HEK293T (cell line): ENCODE data around the gene ALDH3A1.

Experiments
- CTCF ChIA-PET: fragments of 350-600 bp; formaldehyde crosslinking; extraction: SDS; loops from one replicate; lab custom pipeline; 2021; ENCODE audit warnings: antibody characterized with exemption, inconsistent platforms; lab: Yijun Ruan, JAX
- POLR2A ChIA-PET: fragments of 350-600 bp; formaldehyde crosslinking; extraction: SDS; loops from one replicate; lab custom pipeline; 2020; ENCODE audit warnings: antibody characterized with exemption, inconsistent platforms; lab: Yijun Ruan, JAX
- DNase-seq: peaks from one replicate; pipeline ENCODE4 v3.0.0; 2012; ENCODE audit warnings: mixed read lengths; ENCODE audit errors: extremely low spot score
- ARNT ChIP-seq: fragments of 450-650 bp; IDR thresholded peaks from 2 replicates; pipeline ENCODE4 v1.6.1; 2017; ENCODE audit warnings: mild to moderate bottlenecking
- BHLHE40 ChIP-seq: fragments of 450-650 bp; IDR thresholded peaks from 2 replicates; pipeline ENCODE4 v1.6.1; 2016; ENCODE audit warnings: mild to moderate bottlenecking, moderate library complexity, borderline replicate concordance
- CTBP1 ChIP-seq: fragments of 450-650 bp; IDR thresholded peaks from 2 replicates; pipeline ENCODE4 v1.6.1; 2016; ENCODE audit warnings: borderline replicate concordance
- ELF4 ChIP-seq: fragments of 450-650 bp; IDR thresholded peaks from 2 replicates; pipeline ENCODE4 v1.6.1; 2017; ENCODE audit warnings: antibody characterized with exemption
- FOXA1 ChIP-seq: fragments of 450-650 bp; IDR thresholded peaks from 2 replicates; pipeline ENCODE4 v1.6.1; 2016; ENCODE audit warnings: mild to moderate bottlenecking
- FOXK2 ChIP-seq: fragments of 450-650 bp; IDR thresholded peaks from 2 replicates; pipeline ENCODE4 v1.6.1; 2016; ENCODE audit warnings: mild to moderate bottlenecking
- FOXM1 ChIP-seq: fragments of 450-650 bp; IDR thresholded peaks from 2 replicates; pipeline ENCODE4 v1.6.1; 2017; ENCODE audit warnings: mild to moderate bottlenecking, borderline replicate concordance
- HDGF ChIP-seq: fragments of 450-650 bp; IDR thresholded peaks from 2 replicates; pipeline ENCODE4 v1.6.1; 2017; ENCODE audit warnings: antibody characterized with exemption, borderline replicate concordance
- L3MBTL2 ChIP-seq: fragments of 450-650 bp; conservative IDR thresholded peaks from 2 replicates; pipeline ENCODE4 v1.6.1; 2016; ENCODE audit warnings: mild to moderate bottlenecking
- LEF1 ChIP-seq: fragments of 450-650 bp; IDR thresholded peaks from 2 replicates; pipeline ENCODE4 v1.6.1; 2017; ENCODE audit warnings: mild to moderate bottlenecking, borderline replicate concordance
- NFRKB ChIP-seq: fragments of 450-650 bp; IDR thresholded peaks from 2 replicates; pipeline ENCODE4 v1.6.1; 2016; ENCODE audit warnings: mild to moderate bottlenecking, moderate library complexity
- SP1 ChIP-seq: fragments of 450-650 bp; IDR thresholded peaks from 2 replicates; pipeline ENCODE4 v1.6.1; 2017
- SUZ12 ChIP-seq: fragments of 450-650 bp; IDR thresholded peaks from 2 replicates; pipeline ENCODE4 v1.6.1; 2016; ENCODE audit warnings: mild to moderate bottlenecking
- TARDBP ChIP-seq: fragments of 450-650 bp; IDR thresholded peaks from 2 replicates; pipeline ENCODE4 v1.6.1; 2016
- ZNF384 ChIP-seq: fragments of 450-650 bp; IDR thresholded peaks from 2 replicates; pipeline ENCODE4 v1.6.1; 2016
- TF ChIP-seq, protein P1 (sequence below): fragments of 450-650 bp; IDR thresholded peaks from 2 replicates; pipeline ENCODE4 v1.6.1; 2016

The ALDH3A1 gene

DNA sequence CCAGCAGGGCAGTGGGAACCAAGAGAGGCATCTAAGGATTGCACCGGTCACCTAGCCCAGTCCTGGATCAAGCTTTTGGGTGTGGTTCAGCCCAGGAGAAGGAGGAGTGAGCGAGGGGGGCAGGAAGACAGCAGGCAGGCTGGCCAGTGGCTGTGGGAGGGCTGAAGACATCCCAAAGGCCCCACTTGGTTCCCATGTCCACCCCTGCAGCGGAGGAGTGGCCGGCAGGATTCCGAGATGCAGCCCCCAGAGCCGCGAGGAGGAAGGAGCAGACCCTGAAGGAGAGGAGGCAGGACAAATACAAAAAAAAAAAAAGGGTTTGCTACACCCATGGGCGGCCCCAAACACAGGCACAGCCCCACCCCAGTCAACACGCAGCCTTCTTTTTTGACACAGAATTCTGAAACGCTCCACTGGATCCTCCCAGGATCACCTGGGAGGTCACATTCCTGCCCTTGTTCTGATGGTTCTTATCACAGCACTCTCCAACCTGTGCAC lies 30.6 kb downstream of the ALDH3A1 start:
- TF ChIP-seq LEF1, result no peak
- CTCF ChIA-PET, result interaction anchor here (0.7 kb wide), 1 partner anchor 196 kb away, joined by 4 read pairs; no protein-coding TSS in a partner anchor
- DNase-seq, result no peak
- POLR2A ChIA-PET, result interaction anchor here (1.3 kb wide), 1 partner anchor 69 kb away, joined by 3 read pairs; the partner anchor contains the start of gene ALDH3A2

DNA sequence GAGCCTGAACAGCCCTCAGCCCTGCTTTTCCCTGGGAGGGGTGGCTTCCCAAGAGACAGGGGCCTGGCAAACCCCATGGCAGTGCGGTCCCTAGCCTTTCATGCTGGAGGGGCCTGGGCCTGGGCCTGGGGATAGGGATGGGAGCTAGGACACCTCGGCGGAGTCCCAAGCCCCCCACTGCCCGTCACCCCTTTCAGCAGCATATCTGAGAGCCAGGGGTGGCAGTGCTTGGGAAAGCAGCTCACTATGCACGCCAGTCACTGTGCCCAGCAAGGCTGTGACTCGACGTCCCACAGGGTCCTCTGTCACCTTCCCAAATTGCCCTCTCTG lies 31.1 kb downstream of the ALDH3A1 start:
- ChIA-PET POLR2A (interaction anchor here (1.0 to 1.3 kb wide), 2 partner anchors 68 to 183 kb away, joined by 3 read pairs; partner anchors contain the start of genes ALDH3A2 and SLC47A1), CTCF (interaction anchor here (0.7 kb wide), 1 partner anchor 196 kb away, joined by 4 read pairs; no protein-coding TSS in a partner anchor)
- TF ChIP-seq L3MBTL2 (no peak), TARDBP (no peak), HDGF (no peak), FOXK2 (no peak), BHLHE40 (no peak), LEF1 (no peak), FOXA1 (no peak), ARNT (no peak), SUZ12 (no peak), CTBP1 (no peak)
- DNase-seq, result no peak

DNA sequence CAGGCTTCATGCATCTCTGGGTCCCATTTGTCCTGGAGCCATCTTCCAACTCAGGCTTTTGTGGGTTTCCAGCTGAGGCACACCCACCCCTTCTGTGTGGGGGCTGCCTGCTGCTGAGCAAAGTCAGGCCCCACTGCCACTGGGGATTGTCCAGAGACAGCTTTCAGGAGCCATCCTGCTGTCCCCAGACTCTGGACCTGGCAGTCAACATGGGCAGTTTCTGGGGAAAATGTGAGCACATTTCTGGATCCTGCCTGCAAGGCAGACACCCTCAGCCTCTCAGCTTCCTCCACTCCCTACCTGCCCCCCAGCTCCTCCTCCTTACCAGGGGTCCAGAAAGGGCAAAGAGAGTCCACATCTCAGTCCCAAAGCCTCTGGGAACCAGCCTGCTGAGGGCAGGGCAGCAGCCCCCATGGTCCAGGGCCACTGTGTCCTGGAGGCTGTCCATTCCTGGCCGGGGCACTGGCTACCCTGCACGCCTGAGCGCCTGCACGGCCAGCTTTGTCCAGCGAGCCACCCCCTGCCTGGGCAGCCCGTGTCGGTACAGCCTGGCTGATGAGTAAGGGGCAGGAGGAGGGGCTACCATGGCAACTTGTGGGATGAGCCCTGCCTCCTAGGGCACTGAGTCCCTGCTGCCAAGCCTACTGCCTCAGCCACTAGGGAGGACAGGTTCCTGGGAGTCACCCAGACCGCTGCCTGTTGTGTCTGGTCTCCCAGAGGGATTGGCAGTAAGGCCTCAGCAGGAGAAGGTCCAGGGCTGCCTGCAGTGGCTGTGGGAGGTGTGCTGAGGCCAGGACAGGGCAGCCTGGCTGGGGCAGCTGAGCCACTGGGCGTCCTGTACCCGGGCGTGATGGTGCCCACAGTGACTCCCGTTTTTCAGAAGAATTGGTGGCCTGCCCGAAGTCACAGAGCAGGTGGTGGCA lies 31.7 kb downstream of the ALDH3A1 start, which contains the start of gene SLC47A2:
Gene SLC47A2 (minus strand): TSS at position 477 of the 923 bp plus-strand sequence. CDS start 29 bp downstream, at position 448.
- no peak for DNase-seq
- TF ChIP-seq L3MBTL2 (no peak), ZNF384 (no peak), ELF4 (no peak), BHLHE40 (no peak), CTBP1 (no peak), SP1 (no peak), SUZ12 (no peak), NFRKB (no peak), ARNT (no peak), FOXK2 (no peak)
- CTCF ChIA-PET, result interaction anchor here (0.7 kb wide), 1 partner anchor 195 kb away, joined by 4 read pairs; no protein-coding TSS in a partner anchor
- POLR2A ChIA-PET, result interaction anchor here (1.0 to 2.1 kb wide), 3 partner anchors 68 to 182 kb away, joined by 3 to 7 read pairs (median 3); partner anchors contain the start of genes ALDH3A2 and SLC47A1

DNA sequence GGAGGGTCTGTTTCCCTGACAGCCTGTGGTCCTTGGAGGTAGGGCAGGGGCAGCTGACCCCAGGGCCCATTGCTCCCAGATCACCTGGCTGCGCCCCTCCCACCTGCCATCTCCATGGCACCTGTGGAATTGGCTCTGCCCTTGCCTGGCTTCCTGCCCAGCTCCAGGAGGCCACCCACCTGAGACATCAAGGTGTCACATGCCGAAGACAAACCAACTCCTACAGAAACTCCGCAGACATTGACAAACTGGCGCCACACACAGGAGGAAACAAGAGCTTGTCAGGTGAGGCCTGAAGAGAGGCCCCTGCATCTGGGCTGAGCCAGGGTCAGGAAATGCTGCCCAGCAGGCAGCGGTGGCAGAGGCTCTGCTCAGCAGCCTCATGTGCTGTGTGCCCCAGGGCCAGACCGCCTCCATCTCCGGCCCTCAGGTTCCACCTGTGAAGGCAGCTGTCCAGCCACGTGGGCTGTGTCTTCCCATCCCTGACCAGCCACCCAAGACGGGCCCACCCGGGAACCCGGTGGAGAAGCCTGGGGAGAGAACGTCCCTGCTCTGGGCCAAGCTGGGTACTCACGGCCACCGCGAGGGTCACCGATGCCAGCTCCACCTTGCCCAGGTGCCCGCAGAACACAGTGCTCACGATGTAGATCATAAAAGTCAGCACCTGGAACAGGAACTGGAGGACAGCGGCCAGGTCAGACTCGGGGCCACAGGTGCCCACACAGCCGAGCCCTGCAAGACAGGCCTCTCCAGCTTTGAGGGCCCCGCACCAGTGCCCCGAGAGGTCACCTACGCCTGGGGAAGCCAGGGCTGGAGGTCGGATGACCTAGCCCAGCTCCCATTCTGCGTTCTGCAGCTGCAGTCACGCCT lies 33.3 kb downstream of the ALDH3A1 start:
- TF ChIP-seq LEF1 (no peak), TARDBP (no peak), FOXM1 (no peak), ZNF384 (no peak), NFRKB (no peak), SP1 (no peak)
- TF ChIP-seq, protein P1, sequence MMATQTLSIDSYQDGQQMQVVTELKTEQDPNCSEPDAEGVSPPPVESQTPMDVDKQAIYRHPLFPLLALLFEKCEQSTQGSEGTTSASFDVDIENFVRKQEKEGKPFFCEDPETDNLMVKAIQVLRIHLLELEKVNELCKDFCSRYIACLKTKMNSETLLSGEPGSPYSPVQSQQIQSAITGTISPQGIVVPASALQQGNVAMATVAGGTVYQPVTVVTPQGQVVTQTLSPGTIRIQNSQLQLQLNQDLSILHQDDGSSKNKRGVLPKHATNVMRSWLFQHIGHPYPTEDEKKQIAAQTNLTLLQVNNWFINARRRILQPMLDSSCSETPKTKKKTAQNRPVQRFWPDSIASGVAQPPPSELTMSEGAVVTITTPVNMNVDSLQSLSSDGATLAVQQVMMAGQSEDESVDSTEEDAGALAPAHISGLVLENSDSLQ, result no peak
- ChIA-PET CTCF (no interaction called here), POLR2A (interaction anchor here (2.1 kb wide), 1 partner anchor 67 kb away, joined by 7 read pairs; the partner anchor contains the start of gene ALDH3A2)
- no peak for DNase-seq

DNA sequence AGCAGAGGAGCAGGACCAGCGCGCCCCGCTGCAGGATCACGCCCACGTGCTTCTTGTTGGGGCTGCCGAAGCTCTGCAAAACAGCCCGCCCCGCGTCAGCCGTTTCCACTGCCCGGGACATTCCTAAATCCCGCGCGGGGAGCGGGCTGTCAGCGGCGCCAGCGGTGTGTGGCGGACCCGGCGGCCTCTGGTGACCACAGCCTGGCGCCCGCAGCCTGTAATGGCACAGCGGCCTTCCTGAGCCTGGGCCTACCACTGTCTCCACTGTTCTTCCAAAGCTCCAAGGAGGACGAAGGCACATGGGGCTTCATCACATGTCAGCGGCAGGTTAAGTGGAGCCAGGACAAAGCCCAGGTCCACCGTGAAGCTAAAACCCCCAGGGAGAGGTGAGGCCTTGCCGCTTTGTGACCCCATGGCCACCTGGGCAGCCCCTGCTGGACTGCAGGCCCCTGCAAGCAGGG lies 34.2 kb downstream of the ALDH3A1 start:
- DNase-seq, result no peak
- POLR2A ChIA-PET, result no interaction called here
- CTCF ChIA-PET, result no interaction called here
- TF ChIP-seq, protein P1, result no peak
- TF ChIP-seq CTBP1, result no peak
- no peak for TF ChIP-seq BHLHE40
- no peak for TF ChIP-seq LEF1
- TF ChIP-seq FOXA1, result no peak
- no peak for TF ChIP-seq TARDBP
- no peak for TF ChIP-seq ZNF384
- TF ChIP-seq SUZ12, result no peak

DNA sequence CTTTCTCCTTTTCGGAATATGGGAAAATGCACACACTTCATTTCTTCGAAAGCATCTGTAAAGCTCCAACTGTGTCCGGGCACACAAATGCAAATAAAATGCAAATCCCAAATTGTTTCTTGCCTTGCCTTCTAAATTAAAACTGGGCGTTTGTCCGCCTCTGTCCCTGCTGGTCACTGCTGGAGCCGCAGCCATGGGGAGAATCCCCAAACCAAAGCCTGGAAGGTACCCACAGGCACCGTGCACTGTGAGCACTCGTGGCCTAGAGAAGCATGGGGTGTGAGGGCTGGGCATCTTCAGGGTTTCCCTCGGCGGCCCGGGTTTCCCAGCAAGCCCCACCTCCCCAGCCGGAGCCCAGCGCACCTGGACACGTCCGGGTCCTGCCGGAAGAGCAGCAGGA lies 34.6 kb downstream of the ALDH3A1 start:
- TF ChIP-seq HDGF, result no peak
- TF ChIP-seq FOXM1, result no peak
- no peak for TF ChIP-seq BHLHE40
- TF ChIP-seq NFRKB, result no peak
- no peak for TF ChIP-seq TARDBP
- no peak for TF ChIP-seq FOXA1
- no peak for TF ChIP-seq ELF4
- no peak for TF ChIP-seq ZNF384
- TF ChIP-seq, protein P1, result no peak
- no peak for TF ChIP-seq LEF1
- TF ChIP-seq FOXK2, result no peak
- no peak for TF ChIP-seq CTBP1
- no peak for TF ChIP-seq SUZ12
- TF ChIP-seq ARNT, result no peak
- TF ChIP-seq L3MBTL2, result no peak
- TF ChIP-seq SP1, result no peak
- DNase-seq, result no peak
- POLR2A ChIA-PET, result no interaction called here
- CTCF ChIA-PET, result no interaction called here
